Hippocampal formation (tissue), 2 donors: ENCODE data around the gene UPF1.

ENCODE experiments used
- DNase-seq, 2 donors: peaks; one replicate each; lab custom pipeline; 2025; lab: John Stamatoyannopoulos, UW

UPF1 gene

GRCh38 chr19:18840288-18841267 is 8.8 kb downstream of the UPF1 start:
- no peak for DNase-seq

GRCh38 chr19:18841400-18841799 is 9.6 kb downstream of the UPF1 start:
- DNase-seq, result no peak

GRCh38 chr19:18842166-18842565 is 10.4 kb downstream of the UPF1 start:
- DNase-seq, result no peak

GRCh38 chr19:18843960-18844359 is 12.2 kb downstream of the UPF1 start:
- no peak for DNase-seq

GRCh38 chr19:18844806-18845329 is 13.1 kb downstream of the UPF1 start:
- DNase-seq, result no peak

- no peak for DNase-seq
Observed at GRCh38 chr19:18845961-18846360, 14.2 kb downstream of the UPF1 start.

- DNase-seq, result peak; percentile 59 to 76
Observed at GRCh38 chr19:18846862-18847548, 15.2 kb downstream of the UPF1 start.

GRCh38 chr19:18847549-18848463 is 16.0 kb downstream of the UPF1 start:
- DNase-seq, result no peak

- peak; percentile 60 to 71 for DNase-seq
Observed at GRCh38 chr19:18848878-18849661, 17.3 kb downstream of the UPF1 start.

GRCh38 chr19:18849838-18850400 is 18.2 kb downstream of the UPF1 start:
- no peak for DNase-seq

GRCh38 chr19:18850471-18851375 is 19.0 kb downstream of the UPF1 start:
- no peak for DNase-seq

GRCh38 chr19:18851673-18852325 is 20.0 kb downstream of the UPF1 start:
- no peak for DNase-seq

GRCh38 chr19:18852648-18853047 is 20.9 kb downstream of the UPF1 start:
- no peak for DNase-seq

GRCh38 chr19:18853755-18854427 is 22.1 kb downstream of the UPF1 start:
- no peak for DNase-seq

- no peak for DNase-seq
Observed at GRCh38 chr19:18854982-18855381, 23.2 kb downstream of the UPF1 start.

- no peak for DNase-seq
Observed at GRCh38 chr19:18855647-18856384, 24.1 kb downstream of the UPF1 start.

- peak; percentile 43 to 59 for DNase-seq
Observed at GRCh38 chr19:18856385-18857126, 24.8 kb downstream of the UPF1 start.
